PC-3 (cell line): Measurements from ENCODE around the gene PLVAP. TPM values are rescaled to one million over a fixed set of nuclear protein-coding genes. Genes with fewer than 3 reads are reported as not detected.

ENCODE experiments used
- ATAC-seq: fragments of 200-7000 bp; cut with Tn5 transposase; 2 replicates; pipeline ENCODE4 v1.9.1; 2020; ENCODE audit warnings: mild to moderate bottlenecking, moderate library complexity
- BruUV-seq: library from RNA; stranded (reverse); fragments of 400-500 nt; replicated peaks from 2 replicates; lab custom pipeline; 2021; lab: Mats Ljungman, UMichigan
- CTCF ChIA-PET: fragments of 300-600 bp; sonication (Branson Sonifier 250); formaldehyde crosslinking; loops from one replicate; lab custom pipeline; 2022; ENCODE audit warnings: antibody characterized with exemption; lab: Charles Lee
- POLR2A ChIA-PET: fragments of 300-600 bp; sonication (Branson Sonifier 250); formaldehyde crosslinking; loops from one replicate; lab custom pipeline; 2022; ENCODE audit warnings: antibody characterized with exemption; ENCODE audit not compliant: unreplicated experiment; lab: Charles Lee
- DNase-seq: peaks from one replicate; pipeline ENCODE4 v3.0.0-alpha.2; 2015
- H2AFZ ChIP-seq: fragments of 300-600 bp; sonication (generic); 2 replicates; pipeline ENCODE4 v1.6.0; 2016; ENCODE audit warnings: antibody characterized with exemption, low read length
- H3F3A ChIP-seq: fragments of 300-600 bp; sonication (generic); one replicate; pipeline ENCODE4 v1.6.0; 2017; ENCODE audit warnings: antibody characterized with exemption, low read length, control low read depth, mild to moderate bottlenecking; ENCODE audit not compliant: unreplicated experiment
- H3K27ac ChIP-seq: fragments of 300-600 bp; sonication (generic); 2 replicates; pipeline ENCODE4 v1.5.1; 2016; ENCODE audit warnings: mild to moderate bottlenecking, low read length
- H3K27me3 ChIP-seq: fragments of 300-600 bp; sonication (generic); 2 replicates; pipeline ENCODE4 v1.6.1; 2016; ENCODE audit warnings: low read length, mixed read lengths
- H3K36me3 ChIP-seq: fragments of 300-600 bp; sonication (generic); 2 replicates; pipeline ENCODE4 v1.6.1; 2016; ENCODE audit warnings: low read depth, mixed run types, low read length, mixed read lengths
- H3K4me1 ChIP-seq: fragments of 300-600 bp; sonication (generic); 2 replicates; pipeline ENCODE4 v1.5.1; 2016; ENCODE audit warnings: low read length; ENCODE audit not compliant: insufficient read depth
- H3K4me2 ChIP-seq: fragments of 300-600 bp; sonication (generic); 2 replicates; pipeline ENCODE4 v1.6.0; 2016; ENCODE audit warnings: low read length
- H3K4me3 ChIP-seq: fragments of 300-600 bp; sonication (generic); 2 replicates; pipeline ENCODE4 v1.5.1; 2016; ENCODE audit warnings: mild to moderate bottlenecking, low read length, mixed read lengths
- H3K79me2 ChIP-seq: fragments of 300-600 bp; sonication (generic); 2 replicates; pipeline ENCODE4 v1.6.1; 2017; ENCODE audit warnings: low read length, mixed read lengths
- H3K9ac ChIP-seq: fragments of 300-600 bp; sonication (generic); 2 replicates; pipeline ENCODE4 v1.6.0; 2016; ENCODE audit warnings: mild to moderate bottlenecking, low read length
- H3K9me2 ChIP-seq: fragments of 300-600 bp; sonication (generic); replicated peaks from 2 replicates; pipeline ENCODE4 v1.6.1; 2016; ENCODE audit warnings: mixed run types, low read length, mixed read lengths
- H3K9me3 ChIP-seq: fragments of 300-600 bp; sonication (generic); 2 replicates; pipeline ENCODE4 v1.6.1; 2016; ENCODE audit warnings: low read length, mixed read lengths
- H4K20me1 ChIP-seq: fragments of 300-600 bp; sonication (generic); 2 replicates; pipeline ENCODE4 v1.6.1; 2016; ENCODE audit warnings: low read length, mixed read lengths
- CTCF ChIP-seq: fragments of 300-600 bp; sonication (generic); conservative IDR thresholded peaks from 2 replicates; pipeline ENCODE4 v1.5.1; 2017; ENCODE audit warnings: antibody characterized with exemption, low read depth, mild to moderate bottlenecking, low read length
- EZH2 ChIP-seq: fragments of 300-600 bp; sonication (generic); IDR thresholded peaks from one replicate; pipeline ENCODE4 v1.6.1; 2017; ENCODE audit warnings: antibody characterized with exemption, mild to moderate bottlenecking, low read length; ENCODE audit not compliant: unreplicated experiment
- EZH2phosphoT487 ChIP-seq: fragments of 300-600 bp; sonication (generic); IDR thresholded peaks from 2 replicates; pipeline ENCODE4 v1.6.1; 2018; ENCODE audit warnings: mild to moderate bottlenecking, antibody characterized with exemption, low read length, borderline replicate concordance
- intact Hi-C: fragments of 100-400 bp; cut with micrococcal nuclease; formaldehyde crosslinking; loops from 2 replicates; pipeline ENCODE4 v1.9.0; 2023
- total RNA-seq: library from RNA; depleted of rRNA; stranded (reverse); fragments of >200 nt; gene quantifications from 2 replicates; pipeline ENCODE4 v1.2.3, GENCODE V29; 2014

The PLVAP gene
- total RNA-seq, 1 experiment from 2014 or later, result not detected

GRCh38 chr19:17404621-17405249 lies 27.6 kb upstream of the PLVAP start:
- ChIA-PET POLR2A (no interaction called here), CTCF (no interaction called here)
- H3K4me3 ChIP-seq, result no peak overlapping the region
- no peaks in the 10 kb centered on the region for H3K36me3 ChIP-seq
- no peak overlapping the region for H3K27ac ChIP-seq
- no peak overlapping the region for H2AFZ ChIP-seq
- no peaks in the 10 kb centered on the region for H3K4me1 ChIP-seq
- H3K79me2 ChIP-seq, result no peaks in the 10 kb centered on the region
- no peaks in the 10 kb centered on the region for H4K20me1 ChIP-seq
- no peak overlapping the region for H3K4me2 ChIP-seq
- intact Hi-C loops, result no loop called here
- no peaks in the 10 kb centered on the region for H3K27me3 ChIP-seq
- DNase-seq, result no peak
- BruUV-seq, result no TSS peak
- H3K9ac ChIP-seq, result no peak overlapping the region
- no peaks in the 10 kb centered on the region for H3K9me2 ChIP-seq
- TF ChIP-seq EZH2phosphoT487, result no peak
- TF ChIP-seq CTCF, result no peak
- TF ChIP-seq EZH2, result no peak
- no peaks in the 10 kb centered on the region for H3F3A ChIP-seq
- H3K9me3 ChIP-seq, result no peaks in the 10 kb centered on the region
- no peak for ATAC-seq

- H3K27ac ChIP-seq, result no peak overlapping the region
- intact Hi-C loops, result no loop called here
- DNase-seq, result no peak
- no peaks in the 10 kb centered on the region for H3K4me1 ChIP-seq
- ChIA-PET POLR2A (no interaction called here), CTCF (no interaction called here)
- no peak overlapping the region for H3K9ac ChIP-seq
- ATAC-seq, result no peak
- TF ChIP-seq CTCF (no peak), EZH2phosphoT487 (no peak), EZH2 (no peak)
- no peaks in the 10 kb centered on the region for H3K27me3 ChIP-seq
- H3K4me2 ChIP-seq, result no peak overlapping the region
- H4K20me1 ChIP-seq, result no peaks in the 10 kb centered on the region
- H3K36me3 ChIP-seq, result no peaks in the 10 kb centered on the region
- no TSS peak for BruUV-seq
- H3K9me3 ChIP-seq, result no peaks in the 10 kb centered on the region
- H3K9me2 ChIP-seq, result no peaks in the 10 kb centered on the region
- H3K79me2 ChIP-seq, result no peaks in the 10 kb centered on the region
- no peaks in the 10 kb centered on the region for H3F3A ChIP-seq
- no peak overlapping the region for H2AFZ ChIP-seq
- H3K4me3 ChIP-seq, result no peak overlapping the region
Measured at GRCh38 chr19:17404015-17404414, 26.9 kb upstream of the PLVAP start.
